Esophagus muscularis mucosa (tissue), 4 donors: ENCODE data around the gene LIN28B. TPM values are rescaled to one million over a fixed set of nuclear protein-coding genes. Genes with fewer than 3 reads are reported as not detected.

Experiments used
- DNase-seq: peaks from one replicate; pipeline ENCODE4 v3.0.0-alpha.2; 2017; ENCODE audit errors: extremely low spot score
- H3K27ac ChIP-seq, 4 donors: fragments of 200-600 bp; sonication (generic); replicated peaks in 1 of 4; 1 replicate in 3 of 4; 2 replicates in 1 of 4; pipeline ENCODE4 v1.5.1; 2016 to 2019; ENCODE audit warnings: mild to moderate bottlenecking in 1 of 4
- H3K27me3 ChIP-seq, 4 donors: fragments of 200-600 bp; sonication (generic); one replicate each; pipeline versions ENCODE4 v1.5.1 to v1.6.0; 2016 to 2019
- H3K36me3 ChIP-seq, 4 donors: fragments of 200-600 bp; sonication (generic); one replicate each; pipeline ENCODE4 v1.5.1; 2016 to 2019
- H3K4me1 ChIP-seq, 4 donors: fragments of 200-600 bp; sonication (generic); one replicate each; pipeline ENCODE4 v1.5.1; 2016 to 2019
- H3K4me3 ChIP-seq, 4 donors: fragments of 200-600 bp; sonication (generic); 1 replicate in 2 of 4; 2 replicates in 2 of 4; pipeline ENCODE4 v1.5.1; 2016 to 2019; ENCODE audit warnings: mild to moderate bottlenecking in 4 of 4, moderate library complexity in 1 of 4
- H3K9me3 ChIP-seq, 4 donors: fragments of 200-600 bp; sonication (generic); 1 replicate in 3 of 4; 2 replicates in 1 of 4; pipeline ENCODE4 v1.5.1; 2016 to 2019
- EP300 ChIP-seq: sonication (generic); formaldehyde crosslinking; IDR thresholded peaks from one replicate; pipeline ENCODE4 v1.6.1; 2017; ENCODE audit warnings: antibody characterized with exemption
- POLR2A ChIP-seq: fragments of 450-650 bp; IDR thresholded peaks from one replicate; pipeline ENCODE4 v1.6.1; 2017; ENCODE audit warnings: antibody characterized with exemption, moderate library complexity, mild to moderate bottlenecking, low read depth
- POLR2AphosphoS5 ChIP-seq, 2 donors: sonication (generic); formaldehyde crosslinking; IDR thresholded peaks; one replicate each; pipeline ENCODE4 v1.6.1; 2017; ENCODE audit warnings: antibody characterized with exemption in 2 of 2
- WGBS: methylation state at CpG from one replicate; pipeline ENCODE4 v1.1.5; 2018; 5-methylcytosine and 5-hydroxymethylcytosine counted together
- intact Hi-C: fragments of 100-400 bp; cut with DNase I; formaldehyde crosslinking; loops from one replicate; pipeline ENCODE4 v1.15.1; 2023
- total RNA-seq, 4 donors: library from RNA; depleted of rRNA; stranded (reverse); fragments of >200 nt; gene quantifications; one replicate each; pipeline versions ENCODE4 v1.1.0 to v1.2.1, GENCODE V29; 2016
- TF ChIP-seq, protein P1 (sequence below), 3 experiments: fragments of 200-600 bp in 2 of 3; fragments of 450-650 bp in 1 of 3; sonication (generic) in 2 of 3; IDR thresholded peaks; one replicate each; pipeline ENCODE4 v1.5.1; 2017 to 2019; ENCODE audit warnings: antibody characterized with exemption in 3 of 3, mild to moderate bottlenecking in 2 of 3, moderate library complexity in 1 of 3

Gene LIN28B
- total RNA-seq, 4 donors from 2014 or later = not detected

DNA sequence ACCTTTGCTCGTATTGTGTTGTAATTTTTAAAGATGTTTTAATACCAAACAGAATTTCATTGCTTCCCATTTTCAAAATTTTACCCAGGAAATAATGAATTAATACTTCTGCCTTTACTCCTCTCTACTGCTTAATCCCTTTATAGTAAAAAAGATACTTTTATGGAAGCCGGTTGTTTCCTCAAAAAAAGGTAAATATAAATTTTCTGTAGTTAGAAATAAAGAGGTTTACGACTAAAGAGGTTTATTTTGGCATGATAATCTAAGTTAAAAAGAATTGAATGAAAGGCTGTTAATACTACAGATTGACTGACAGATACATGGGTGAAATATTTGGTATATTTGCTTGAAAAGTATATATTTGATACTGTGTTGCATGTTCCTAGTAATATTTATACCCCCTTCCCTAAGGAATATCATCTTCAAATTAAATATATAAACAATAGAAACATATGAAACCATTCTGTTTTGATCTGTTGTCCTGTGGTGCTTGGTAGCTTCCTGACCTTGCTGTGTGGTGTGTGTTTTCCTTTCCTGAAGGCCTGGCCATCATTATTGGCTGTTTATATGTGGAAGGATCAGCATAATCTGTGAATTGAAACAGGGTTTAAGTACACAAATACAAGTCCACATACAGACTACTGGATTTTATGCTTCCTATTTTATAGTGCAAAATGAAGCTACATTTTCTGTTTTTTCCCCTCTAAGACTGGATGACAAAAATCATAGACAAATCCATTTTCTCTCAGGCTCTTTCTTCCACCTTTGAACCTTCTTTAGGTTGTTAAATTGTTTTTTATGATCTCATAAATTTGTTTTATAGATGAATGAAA is 2.3 kb downstream of the LIN28B start:
- Histone ChIP-seq H3K4me1 (peaks cover 0 to 10% (median 3%) of the 10 kb centered on the region in 4 donors), H3K27me3 (peaks cover 0 to 58% (median 49%) of the 10 kb centered on the region in 4 donors), H3K36me3 (no peaks in the 10 kb centered on the region), H3K9me3 (no peaks in the 10 kb centered on the region), H3K4me3 (no peak overlapping the region), H3K27ac (no peak overlapping the region)
- intact Hi-C loops = no loop called here
- DNase-seq = no peak
- TF ChIP-seq POLR2AphosphoS5 (IDR thresholded peaks at IDR 0.05) (no peak), EP300 (no peak), POLR2A (no peak)
- TF ChIP-seq, protein P1, sequence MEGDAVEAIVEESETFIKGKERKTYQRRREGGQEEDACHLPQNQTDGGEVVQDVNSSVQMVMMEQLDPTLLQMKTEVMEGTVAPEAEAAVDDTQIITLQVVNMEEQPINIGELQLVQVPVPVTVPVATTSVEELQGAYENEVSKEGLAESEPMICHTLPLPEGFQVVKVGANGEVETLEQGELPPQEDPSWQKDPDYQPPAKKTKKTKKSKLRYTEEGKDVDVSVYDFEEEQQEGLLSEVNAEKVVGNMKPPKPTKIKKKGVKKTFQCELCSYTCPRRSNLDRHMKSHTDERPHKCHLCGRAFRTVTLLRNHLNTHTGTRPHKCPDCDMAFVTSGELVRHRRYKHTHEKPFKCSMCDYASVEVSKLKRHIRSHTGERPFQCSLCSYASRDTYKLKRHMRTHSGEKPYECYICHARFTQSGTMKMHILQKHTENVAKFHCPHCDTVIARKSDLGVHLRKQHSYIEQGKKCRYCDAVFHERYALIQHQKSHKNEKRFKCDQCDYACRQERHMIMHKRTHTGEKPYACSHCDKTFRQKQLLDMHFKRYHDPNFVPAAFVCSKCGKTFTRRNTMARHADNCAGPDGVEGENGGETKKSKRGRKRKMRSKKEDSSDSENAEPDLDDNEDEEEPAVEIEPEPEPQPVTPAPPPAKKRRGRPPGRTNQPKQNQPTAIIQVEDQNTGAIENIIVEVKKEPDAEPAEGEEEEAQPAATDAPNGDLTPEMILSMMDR (IDR thresholded peaks at IDR 0.05) = no peak
- 25% methylated on average over 3 of the region's 3 CpGs for WGBS

DNA sequence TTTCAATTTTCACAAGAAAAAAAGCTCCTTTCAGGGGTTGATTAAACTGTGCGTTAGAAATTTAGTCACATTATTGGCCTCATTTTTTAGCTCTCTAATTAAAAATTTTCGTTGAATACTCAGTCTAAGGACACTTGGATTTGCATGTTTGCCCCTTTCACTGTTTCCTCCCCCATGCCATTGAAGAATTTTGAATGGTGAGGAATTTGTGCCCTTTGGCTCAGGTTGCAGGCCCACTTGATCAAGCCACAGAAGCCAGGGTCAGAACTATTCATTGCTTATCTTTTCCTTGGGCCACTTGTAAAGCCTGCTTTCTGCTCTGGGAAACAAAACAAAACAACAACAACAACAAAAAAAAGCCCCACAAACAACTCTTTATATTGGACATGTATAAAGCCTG is 12.2 kb downstream of the LIN28B start:
- no peaks in the 10 kb centered on the region for H3K4me1 ChIP-seq
- no peaks in the 10 kb centered on the region for H3K36me3 ChIP-seq
- no peak overlapping the region for H3K4me3 ChIP-seq
- no peak overlapping the region for H3K27ac ChIP-seq
- H3K27me3 ChIP-seq = no peaks in the 10 kb centered on the region
- intact Hi-C loops = no loop called here
- WGBS = 40% methylated on average over 2 of the region's 2 CpGs
- no peaks in the 10 kb centered on the region for H3K9me3 ChIP-seq
- TF ChIP-seq POLR2A = no peak
- TF ChIP-seq POLR2AphosphoS5 (IDR thresholded peaks at IDR 0.05) = no peak
- TF ChIP-seq, protein P1 (IDR thresholded peaks at IDR 0.05) = no peak
- no peak for TF ChIP-seq EP300
- no peak for DNase-seq

DNA sequence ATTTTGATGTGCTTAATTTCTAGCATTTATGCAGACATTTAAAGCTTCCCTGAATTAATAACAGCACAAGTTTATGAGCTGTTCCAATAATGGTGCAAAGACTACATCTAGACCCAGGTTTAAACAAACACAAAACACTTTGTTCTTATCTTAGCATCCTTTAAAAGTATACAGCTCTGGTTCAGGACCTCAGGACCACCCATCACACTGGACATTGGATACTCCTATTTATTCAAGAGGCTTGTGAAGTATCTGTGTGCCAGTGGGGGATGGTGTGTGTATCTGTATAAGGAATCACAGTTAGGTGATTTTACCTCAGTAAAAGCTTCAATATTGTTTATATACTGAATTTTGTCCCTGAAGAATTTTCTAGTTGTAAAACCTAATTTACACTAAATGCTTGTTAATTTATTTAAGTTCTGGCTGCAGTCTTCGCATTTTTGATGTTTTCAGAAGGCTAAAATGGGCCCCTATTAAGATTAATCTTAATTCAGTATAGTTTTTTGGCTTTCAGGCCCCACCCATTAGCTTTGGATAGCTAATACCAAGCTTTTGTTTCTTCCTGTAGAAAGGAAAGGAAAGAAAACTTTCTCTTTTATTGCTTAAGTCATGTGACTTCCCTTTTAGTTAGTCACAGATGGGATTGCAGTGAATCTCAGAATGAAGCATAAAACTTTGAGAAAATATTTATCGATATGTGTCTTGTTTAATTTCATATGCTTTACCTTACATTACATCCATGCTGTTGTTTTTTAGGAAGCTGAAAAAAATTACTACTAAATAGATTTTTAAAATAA is 13.1 kb downstream of the LIN28B start:
- no peak overlapping the region for H3K27ac ChIP-seq
- H3K9me3 ChIP-seq = no peaks in the 10 kb centered on the region
- whole genome bisulfite sequencing = 81% methylated on average over 2 of the region's 2 CpGs
- H3K4me1 ChIP-seq = no peaks in the 10 kb centered on the region
- TF ChIP-seq POLR2A (no peak), POLR2AphosphoS5 (IDR thresholded peaks at IDR 0.05) (no peak), EP300 (no peak)
- TF ChIP-seq, protein P1 (IDR thresholded peaks at IDR 0.05) = no peak
- no peak for DNase-seq
- H3K27me3 ChIP-seq = no peaks in the 10 kb centered on the region
- no peak overlapping the region for H3K4me3 ChIP-seq
- no peaks in the 10 kb centered on the region for H3K36me3 ChIP-seq
- intact Hi-C loops = no loop called here

DNA sequence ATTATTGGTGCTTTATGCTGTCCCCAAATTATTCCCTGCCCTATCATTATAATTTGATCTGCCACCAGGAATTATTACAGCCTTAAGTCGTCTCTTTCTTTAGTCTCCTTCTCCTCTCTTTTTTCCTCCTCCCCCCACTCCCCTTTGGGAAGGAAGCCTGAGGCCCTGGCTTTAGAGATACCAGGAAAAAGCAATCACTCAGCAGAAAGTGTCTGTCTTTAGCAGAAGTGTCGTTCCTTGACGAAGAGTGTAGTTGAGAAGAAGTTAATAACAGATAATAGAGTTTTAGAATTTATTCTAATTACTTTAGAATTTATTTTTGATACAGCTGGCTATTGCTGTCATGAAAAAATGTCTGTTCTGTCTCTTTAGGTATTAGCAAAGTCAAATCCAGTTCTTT is 16.5 kb downstream of the LIN28B start:
- no peak overlapping the region for H3K4me3 ChIP-seq
- no peaks in the 10 kb centered on the region for H3K36me3 ChIP-seq
- TF ChIP-seq EP300 (no peak), POLR2AphosphoS5 (IDR thresholded peaks at IDR 0.05) (no peak), POLR2A (no peak)
- TF ChIP-seq, protein P1 (IDR thresholded peaks at IDR 0.05) = no peak
- intact Hi-C loops = no loop called here
- H3K9me3 ChIP-seq = no peaks in the 10 kb centered on the region
- no peak for DNase-seq
- no peak overlapping the region for H3K27ac ChIP-seq
- H3K27me3 ChIP-seq = peaks cover 0 to 11% (median 0%) of the 10 kb centered on the region in 4 donors
- WGBS = 15% methylated on average over 3 of the region's 3 CpGs
- no peaks in the 10 kb centered on the region for H3K4me1 ChIP-seq
